HAP-1 (cell line): ENCODE measurements around the gene RETREG1.
A peak's percentile ranks its signal among the peaks of the same experiment; 100 is the strongest.
"Not testable (repeated sequence)": the region's sequence is repeated elsewhere in the genome, so short reads cannot be mapped to it uniquely, and the experiment has no call there.

Experiments used
- DNase-seq, 2 experiments: peaks; one replicate each; pipeline ENCODE4 v3.0.0-alpha.2; 2016 to 2020; ENCODE audit warnings: low spot score in 2 of 2
- H3K27me3 ChIP-seq: fragments of 250-450 bp; sonication (Bioruptor Pico); 2 replicates; pipeline ENCODE4 v1.5.1; 2020; ENCODE audit warnings: low read depth, mild to moderate bottlenecking, moderate library complexity
- H3K36me3 ChIP-seq: fragments of 250-450 bp; sonication (Bioruptor Pico); replicated peaks from 2 replicates; pipeline ENCODE4 v1.5.1; 2020; ENCODE audit warnings: mild to moderate bottlenecking
- H3K4me1 ChIP-seq: fragments of 250-450 bp; sonication (Bioruptor Pico); 2 replicates; pipeline ENCODE4 v1.5.1; 2020; ENCODE audit warnings: mild to moderate bottlenecking
- H3K4me3 ChIP-seq: fragments of 250-450 bp; sonication (Bioruptor Pico); 2 replicates; pipeline ENCODE4 v1.5.1; 2020; ENCODE audit warnings: mild to moderate bottlenecking, moderate library complexity
- H3K9me3 ChIP-seq: fragments of 250-450 bp; sonication (Bioruptor Pico); 2 replicates; pipeline ENCODE4 v1.5.1; 2020; ENCODE audit warnings: mild to moderate bottlenecking, moderate library complexity
- in situ Hi-C: fragments of 300-500 bp; cut with MboI; formaldehyde crosslinking; loops from 3 replicates; pipeline ENCODE4 v1.14.3; 2020; ENCODE audit warnings: low sequenced_read_pairs, inconsistent platforms, mixed read lengths

RETREG1 gene

DNA sequence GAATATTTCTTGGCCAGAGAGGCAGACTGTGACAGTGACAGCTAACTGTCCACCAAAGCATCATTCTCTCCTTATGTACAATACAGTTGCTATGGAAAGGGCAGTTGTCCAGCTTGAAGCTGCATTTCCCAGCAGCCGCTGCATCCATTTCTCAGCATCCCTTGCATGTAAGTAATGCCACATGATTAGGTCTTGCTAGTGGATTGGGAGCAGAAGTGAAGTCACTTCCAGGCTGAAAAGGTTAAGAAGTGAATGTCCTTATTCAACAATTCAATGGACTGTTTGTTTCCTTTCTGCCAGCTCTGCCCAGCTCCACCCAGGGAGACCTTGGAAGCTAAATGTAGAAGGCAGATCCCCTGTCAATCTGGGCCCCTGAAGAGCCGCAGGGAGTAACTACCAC lies 26.1 kb upstream of the RETREG1 start:
- no peaks in the 10 kb centered on the region for H3K9me3 ChIP-seq
- in situ Hi-C loops = no loop called here
- no peaks in the 10 kb centered on the region for H3K36me3 ChIP-seq
- H3K4me3 ChIP-seq = no peak overlapping the region
- H3K4me1 ChIP-seq = no peaks in the 10 kb centered on the region
- H3K27me3 ChIP-seq = no peaks in the 10 kb centered on the region
- no peak for DNase-seq

DNA sequence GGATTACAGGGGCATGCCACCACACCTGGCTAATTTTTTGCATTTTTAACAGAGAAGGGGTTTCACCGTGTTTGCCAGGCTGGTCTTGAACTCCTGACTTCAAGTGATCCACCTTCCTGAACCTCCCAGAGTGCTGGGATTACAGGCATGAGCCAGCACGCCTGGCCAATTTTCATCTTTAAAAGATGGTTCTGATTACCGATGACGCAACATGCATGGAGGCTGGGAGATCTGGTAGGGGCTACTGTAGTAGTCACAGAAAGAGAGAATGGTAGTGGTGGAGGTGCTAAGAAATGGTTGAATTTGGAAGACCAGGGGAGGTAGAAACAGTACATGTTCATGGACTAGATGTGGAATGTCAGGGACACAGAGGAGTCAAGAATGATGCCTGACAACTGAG lies 22.4 kb upstream of the RETREG1 start:
- Histone ChIP-seq H3K4me3 (no peak overlapping the region), H3K36me3 (no peaks in the 10 kb centered on the region), H3K27me3 (no peaks in the 10 kb centered on the region), H3K9me3 (no peaks in the 10 kb centered on the region), H3K4me1 (no peaks in the 10 kb centered on the region)
- in situ Hi-C loops = no loop called here
- no peak for DNase-seq

DNA sequence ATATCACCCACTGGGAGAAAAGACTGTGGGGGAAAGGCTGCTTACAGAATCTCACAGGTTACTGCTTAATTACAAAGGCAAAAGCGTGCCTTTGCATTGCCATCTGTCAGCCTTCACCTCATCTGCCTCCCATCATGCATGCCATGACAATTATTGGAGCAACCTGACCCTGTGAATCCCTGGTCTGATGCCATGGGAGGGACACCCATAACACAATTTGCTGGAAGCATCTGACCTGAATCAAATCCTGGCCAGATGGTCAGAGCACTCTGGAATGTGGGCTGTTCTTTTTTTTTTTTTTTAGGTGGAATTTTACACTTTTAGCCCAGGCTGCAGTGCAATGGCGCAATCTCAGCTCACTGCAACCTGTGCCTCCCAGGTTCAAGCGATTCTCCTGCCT lies 11.6 kb upstream of the RETREG1 start:
- in situ Hi-C loops = no loop called here
- DNase-seq = no peak
- no peaks in the 10 kb centered on the region for H3K36me3 ChIP-seq
- H3K4me3 ChIP-seq = no peak overlapping the region
- peaks cover 23% of the 10 kb centered on the region for H3K27me3 ChIP-seq
- H3K4me1 ChIP-seq = no peaks in the 10 kb centered on the region
- no peaks in the 10 kb centered on the region for H3K9me3 ChIP-seq

DNA sequence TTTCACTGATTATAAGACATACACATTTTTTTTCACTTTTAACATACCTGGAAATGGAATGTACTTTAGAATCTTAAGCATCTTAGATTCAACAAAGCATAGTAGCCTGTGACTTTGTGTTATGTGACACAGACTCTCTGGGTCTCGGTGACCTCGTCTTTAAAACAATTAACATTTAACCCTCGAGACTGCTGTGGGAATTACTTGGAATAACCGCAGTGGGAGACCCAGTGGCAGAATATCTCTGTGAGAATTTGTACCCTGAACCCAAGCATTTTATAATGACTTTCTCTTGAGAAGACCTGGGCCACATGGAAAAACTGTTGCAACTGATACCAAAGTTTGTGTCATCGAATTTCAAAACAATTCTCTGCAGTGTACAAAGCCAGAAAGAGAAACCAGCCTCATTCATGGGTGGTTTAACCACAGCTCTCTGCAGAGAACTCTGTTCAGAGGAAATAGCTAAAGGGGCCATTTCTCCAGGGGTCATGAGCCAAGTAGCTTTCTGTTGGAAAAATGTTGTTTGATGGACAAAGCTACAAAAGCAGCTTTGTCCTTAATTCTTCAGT lies 10.0 kb upstream of the RETREG1 start:
- in situ Hi-C loops = no loop called here
- no peak overlapping the region for H3K4me3 ChIP-seq

DNA sequence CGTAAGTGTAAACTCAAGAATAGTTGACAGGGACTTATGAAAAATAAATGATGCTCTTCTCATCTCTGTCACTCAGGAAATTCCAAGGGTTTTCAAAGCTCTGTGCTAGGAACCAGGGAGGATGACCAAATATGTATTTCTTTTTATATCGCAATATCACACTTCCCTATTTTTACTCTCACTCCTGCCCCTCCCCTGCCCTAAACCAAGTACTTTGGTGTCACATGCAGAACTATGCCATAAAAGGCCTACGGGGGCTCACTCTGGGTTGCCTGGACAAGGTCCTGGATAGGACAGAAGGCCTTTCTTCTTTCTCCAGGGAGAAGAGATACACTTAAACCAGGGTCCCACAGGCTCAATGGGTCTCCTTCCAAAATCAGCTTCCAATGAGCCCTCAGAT lies 8.3 kb upstream of the RETREG1 start:
- DNase-seq = no peak
- Histone ChIP-seq H3K9me3 (no peaks in the 10 kb centered on the region), H3K27me3 (peaks cover 23% of the 10 kb centered on the region), H3K36me3 (no peaks in the 10 kb centered on the region), H3K4me1 (no peaks in the 10 kb centered on the region), H3K4me3 (no peak overlapping the region)
- in situ Hi-C loops = no loop called here

More for the DNA sequence above, 10.0 kb upstream of the RETREG1 start:
- DNase-seq = no peak
- no peaks in the 10 kb centered on the region for H3K9me3 ChIP-seq
- no peaks in the 10 kb centered on the region for H3K4me1 ChIP-seq
- H3K36me3 ChIP-seq = no peaks in the 10 kb centered on the region
- peaks cover 23% of the 10 kb centered on the region for H3K27me3 ChIP-seq

DNA sequence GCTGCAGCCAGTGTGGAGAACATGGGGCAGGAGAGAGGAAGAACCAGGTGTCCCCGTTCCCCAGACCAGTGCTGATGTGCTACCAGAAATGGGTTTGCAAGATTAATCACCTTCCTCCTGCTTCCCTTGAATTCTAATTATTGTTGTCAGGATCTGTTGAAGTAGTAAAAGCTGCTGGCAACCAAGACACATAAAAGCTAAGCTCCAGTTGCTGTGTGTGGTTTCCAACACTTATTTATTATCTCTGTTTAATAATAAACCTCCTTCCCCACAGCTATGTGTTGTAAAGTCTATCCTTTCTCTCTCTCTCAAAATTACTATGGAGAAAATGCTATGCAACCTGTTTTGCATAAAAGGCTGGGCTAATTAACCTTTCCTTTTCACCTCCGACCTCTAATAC lies 2.3 kb upstream of the RETREG1 start:
- H3K4me1 ChIP-seq = peaks cover 16% of the 10 kb centered on the region
- no peaks in the 10 kb centered on the region for H3K9me3 ChIP-seq
- H3K4me3 ChIP-seq = no peak overlapping the region
- in situ Hi-C loops = no loop called here
- no peak for DNase-seq
- H3K36me3 ChIP-seq = no peaks in the 10 kb centered on the region
- no peaks in the 10 kb centered on the region for H3K27me3 ChIP-seq

DNA sequence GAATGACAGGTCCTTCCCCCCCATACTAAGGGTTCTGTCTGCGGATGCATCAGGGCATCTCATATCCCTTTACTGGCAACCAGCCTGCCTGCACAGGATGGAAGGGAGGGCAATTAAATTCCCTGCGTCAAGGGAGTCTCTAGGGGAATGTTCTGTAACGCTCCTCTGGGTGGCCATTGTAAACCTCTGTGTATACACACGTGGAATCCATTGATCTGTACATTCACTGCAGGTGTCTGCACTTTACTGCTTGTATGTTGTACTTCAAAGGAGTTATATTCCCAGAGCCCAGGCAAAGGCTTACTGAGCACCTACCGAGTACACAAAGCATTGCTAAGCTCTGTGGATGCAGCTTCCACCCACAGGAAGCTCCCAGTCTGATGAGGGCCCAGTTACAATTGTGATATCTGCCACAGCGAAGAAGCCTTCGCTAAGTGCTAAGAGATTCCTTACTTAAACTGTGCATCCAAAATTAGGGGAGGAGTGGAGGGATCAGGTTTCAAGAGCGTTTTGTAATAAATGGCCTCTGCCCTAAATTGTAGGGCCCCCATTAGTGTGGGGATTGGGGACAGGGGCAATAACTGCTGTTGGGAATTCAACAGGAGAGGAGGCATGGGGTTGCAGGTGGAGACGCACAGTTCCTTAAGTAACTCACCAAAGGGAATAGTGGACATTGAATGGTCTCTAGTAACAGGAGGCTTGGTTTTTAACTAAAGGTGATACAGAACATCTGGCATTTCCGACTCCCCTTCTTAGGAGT lies 1.5 kb upstream of the RETREG1 start:
- no peaks in the 10 kb centered on the region for H3K36me3 ChIP-seq
- in situ Hi-C loops = no loop called here
- H3K4me1 ChIP-seq = peaks cover 19% of the 10 kb centered on the region
- H3K4me3 ChIP-seq = no peak overlapping the region
- DNase-seq = peak in 1 of 2 experiments; percentile 22
- H3K27me3 ChIP-seq = no peaks in the 10 kb centered on the region
- H3K9me3 ChIP-seq = no peaks in the 10 kb centered on the region

DNA sequence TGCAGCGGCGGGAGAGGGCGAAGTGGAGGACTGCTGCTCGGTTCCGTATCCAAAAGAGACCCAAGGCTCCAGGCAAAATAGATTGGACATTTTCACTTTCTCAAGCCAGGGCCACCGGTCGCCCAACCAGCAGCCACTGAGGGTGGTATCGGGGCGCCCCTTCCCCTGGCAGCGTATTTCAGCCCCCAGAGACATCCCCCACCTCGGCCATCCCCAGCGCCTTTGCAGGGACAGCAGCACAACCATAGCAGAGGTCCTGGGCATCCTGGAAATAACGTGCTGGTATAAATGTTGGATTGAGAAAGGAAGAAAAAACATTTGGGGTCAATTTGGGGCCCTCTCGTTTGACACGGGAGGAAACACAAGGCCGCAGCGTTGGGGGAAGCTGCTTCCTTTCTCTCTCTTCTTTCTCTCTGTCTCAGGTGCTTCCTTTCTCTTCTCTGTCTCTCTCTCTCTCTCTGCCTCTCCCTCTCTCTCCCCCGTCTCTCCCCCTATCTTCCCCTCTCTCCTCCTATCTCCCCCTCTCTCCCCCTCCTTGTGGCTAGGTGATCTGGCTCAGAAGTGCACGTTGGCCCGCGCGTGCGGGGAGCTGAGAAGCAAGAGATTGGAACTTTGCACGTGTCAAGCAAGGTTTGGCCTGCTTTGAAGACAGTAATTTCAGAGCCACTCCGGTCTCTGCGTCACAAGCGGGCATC lies 624 bp upstream of the RETREG1 start:
- Histone ChIP-seq H3K36me3 (no peaks in the 10 kb centered on the region), H3K27me3 (no peaks in the 10 kb centered on the region), H3K4me1 (peaks cover 19% of the 10 kb centered on the region), H3K4me3 (peak overlapping the region; percentile 64), H3K9me3 (no peaks in the 10 kb centered on the region)
- no peak for DNase-seq
- in situ Hi-C loops = no loop called here

DNA sequence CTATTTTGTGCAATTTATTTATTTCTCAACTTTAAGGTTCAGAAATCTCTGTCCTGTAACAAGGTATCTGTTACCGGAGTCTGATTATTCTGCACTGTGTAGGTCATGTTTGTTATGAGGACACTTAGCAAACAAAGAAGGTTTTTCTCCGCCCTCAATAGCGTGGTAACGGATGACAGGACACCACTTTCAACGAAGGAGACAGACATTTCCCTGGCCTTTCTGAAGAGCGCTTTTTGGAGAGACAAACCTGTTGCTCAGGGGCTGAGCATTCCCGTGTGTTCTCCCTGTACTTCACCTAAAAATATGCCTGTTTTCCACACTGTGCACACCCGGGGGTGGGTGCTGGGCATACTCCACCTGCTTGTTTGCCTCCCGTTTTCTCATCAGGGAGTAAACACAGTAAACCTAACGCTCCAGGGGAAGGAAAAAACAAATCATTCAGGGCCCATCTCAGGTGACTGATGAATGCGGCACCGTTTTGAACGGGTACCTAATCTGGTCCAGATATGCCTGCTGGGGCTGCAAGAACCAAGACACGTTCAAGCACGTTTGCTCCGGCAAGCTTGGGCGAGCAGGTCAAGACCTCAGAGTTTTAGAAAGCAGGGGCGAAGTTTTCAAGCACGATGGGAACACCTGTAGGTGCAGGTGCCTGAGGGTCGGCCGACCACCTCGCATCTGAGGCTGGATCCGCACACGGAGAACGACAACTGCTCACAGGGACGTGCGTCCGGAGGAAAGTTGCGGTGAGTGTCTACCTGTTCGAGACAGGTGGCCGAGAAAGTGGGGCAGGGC lies 859 bp downstream of the RETREG1 start:
- Histone ChIP-seq H3K27me3 (no peaks in the 10 kb centered on the region), H3K4me1 (peaks cover 19% of the 10 kb centered on the region), H3K36me3 (no peaks in the 10 kb centered on the region), H3K4me3 (peak overlapping the region; percentile 64), H3K9me3 (no peaks in the 10 kb centered on the region)
- in situ Hi-C loops = no loop called here
- peak; percentile 13 to 27 for DNase-seq

DNA sequence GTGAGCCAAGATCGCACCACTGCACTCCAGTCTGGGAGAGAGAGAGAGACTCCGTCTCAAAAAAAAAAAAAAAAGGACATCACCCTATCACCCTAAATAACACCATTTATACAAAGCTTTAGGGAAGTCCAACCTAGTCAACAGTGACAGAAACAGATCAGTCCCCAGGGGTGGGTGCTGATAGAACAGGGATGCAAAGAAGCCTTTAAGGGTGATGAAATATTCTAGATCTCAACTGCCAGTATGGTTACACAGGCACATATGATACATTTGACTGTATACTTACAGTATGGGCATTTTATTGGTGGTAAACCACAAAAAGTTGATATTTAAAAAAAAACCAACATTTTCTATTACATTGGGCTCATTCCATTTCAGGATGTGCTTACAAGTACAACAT lies 4.8 kb downstream of the RETREG1 start:
- Histone ChIP-seq H3K9me3 (no peaks in the 10 kb centered on the region), H3K27me3 (no peaks in the 10 kb centered on the region), H3K36me3 (no peaks in the 10 kb centered on the region), H3K4me1 (peaks cover 15% of the 10 kb centered on the region), H3K4me3 (no peak overlapping the region)
- in situ Hi-C loops = no loop called here
- no peak for DNase-seq

DNA sequence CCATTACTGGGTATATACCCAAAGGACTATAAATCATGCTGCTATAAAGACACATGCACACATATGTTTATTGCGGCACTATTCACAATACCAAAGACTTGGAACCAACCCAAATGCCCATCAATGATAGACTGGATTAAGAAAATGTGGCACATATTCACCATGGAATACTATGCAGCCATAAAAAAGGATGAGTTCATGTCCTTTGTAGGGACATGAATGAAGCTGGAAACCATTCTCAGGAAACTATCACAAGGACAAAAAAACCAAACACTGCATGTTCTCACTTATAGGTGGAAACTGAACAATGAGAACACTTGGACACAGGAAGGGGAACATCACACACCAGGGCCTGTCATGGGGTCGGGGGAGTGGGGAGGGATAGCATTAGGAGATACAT lies 5.9 kb downstream of the RETREG1 start:
- in situ Hi-C loops, H3K27me3 ChIP-seq, H3K4me3 ChIP-seq, H3K9me3 ChIP-seq, H3K36me3 ChIP-seq, DNase-seq: not testable (repeated sequence)
- peaks cover 15% of the 10 kb centered on the region for H3K4me1 ChIP-seq

DNA sequence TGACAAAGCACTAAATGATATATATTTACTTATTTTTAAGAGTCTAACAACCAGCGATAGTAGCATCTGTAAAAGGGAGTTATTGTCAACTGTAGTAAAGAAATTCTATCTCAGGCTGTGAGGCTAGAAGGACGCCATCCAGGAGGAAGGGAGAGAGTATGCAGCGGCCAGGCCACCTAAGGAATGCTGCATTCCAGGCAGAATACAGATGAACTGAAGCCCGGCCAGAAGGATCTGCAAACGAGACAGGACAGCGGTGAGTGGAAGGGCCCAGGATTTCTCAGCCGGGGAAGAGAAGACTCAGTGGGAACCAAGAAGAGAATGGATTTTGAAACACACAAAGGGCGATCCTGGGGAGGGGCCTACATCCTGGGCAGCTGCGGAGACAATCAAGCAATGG lies 7.4 kb downstream of the RETREG1 start:
- peaks cover 6% of the 10 kb centered on the region for H3K4me1 ChIP-seq
- no peak for DNase-seq
- no peaks in the 10 kb centered on the region for H3K9me3 ChIP-seq
- no peaks in the 10 kb centered on the region for H3K27me3 ChIP-seq
- H3K36me3 ChIP-seq = no peaks in the 10 kb centered on the region
- in situ Hi-C loops = no loop called here
- no peak overlapping the region for H3K4me3 ChIP-seq

DNA sequence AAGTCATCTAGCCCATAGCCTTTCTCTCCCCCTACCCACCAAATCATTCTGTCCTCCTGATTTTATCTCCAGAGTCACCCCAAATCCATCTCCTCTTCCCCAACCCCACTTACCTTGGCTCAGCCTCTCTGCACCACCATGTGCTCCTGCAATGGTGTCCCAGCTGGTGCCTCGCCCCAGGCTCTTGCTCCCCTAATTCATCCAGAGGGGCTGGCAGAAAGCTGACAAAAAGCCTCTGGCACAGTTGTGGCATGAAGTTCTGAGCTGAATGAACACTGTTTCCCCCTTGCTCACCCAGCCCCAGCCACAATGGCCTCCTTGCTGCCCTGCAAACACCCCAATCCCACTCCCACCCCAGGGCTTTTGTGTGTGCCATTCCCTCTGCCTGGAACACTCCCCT lies 10.2 kb downstream of the RETREG1 start:
- Histone ChIP-seq H3K36me3 (no peaks in the 10 kb centered on the region), H3K27me3 (no peaks in the 10 kb centered on the region), H3K9me3 (no peaks in the 10 kb centered on the region), H3K4me1 (no peaks in the 10 kb centered on the region), H3K4me3 (no peak overlapping the region)
- in situ Hi-C loops = no loop called here
- no peak for DNase-seq

DNA sequence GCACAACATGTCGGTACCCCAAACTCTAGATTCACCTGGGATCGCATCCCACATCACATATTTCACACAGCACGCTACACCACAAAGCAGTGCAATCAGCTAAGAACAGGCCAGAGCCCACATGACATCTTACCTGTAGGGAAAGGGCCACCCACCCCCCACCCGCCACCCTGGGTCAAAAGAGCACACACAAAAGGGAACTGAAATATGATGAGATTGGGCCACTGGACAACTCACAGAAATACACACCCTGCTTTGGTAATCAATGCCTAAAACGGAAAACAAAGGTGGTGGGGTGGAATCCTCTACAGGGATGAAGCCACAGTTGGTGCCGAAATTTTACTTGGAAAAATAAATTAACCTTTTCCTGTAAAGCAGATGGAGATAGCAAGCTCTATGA lies 13.1 kb downstream of the RETREG1 start:
- DNase-seq = no peak
- Histone ChIP-seq H3K36me3 (no peaks in the 10 kb centered on the region), H3K4me1 (no peaks in the 10 kb centered on the region), H3K9me3 (no peaks in the 10 kb centered on the region), H3K27me3 (no peaks in the 10 kb centered on the region), H3K4me3 (no peak overlapping the region)
- in situ Hi-C loops = no loop called here
